A549 (cell line): ENCODE data around the gene PNPLA2. TPM values are rescaled to one million over a fixed set of nuclear protein-coding genes. Genes with fewer than 3 reads are reported as not detected.

Experiments used
- ATAC-seq, 2 experiments: fragments of 200-7000 bp in 1 of 2; fragments of >200 bp in 1 of 2; cut with Nextera tagmentation in 1 of 2; cut with Tn5 transposase in 1 of 2; 3 replicates each; pipeline versions ENCODE4 v1.8.0 to v1.9.1; 2018 to 2020; ENCODE audit warnings: mild to moderate bottlenecking in 1 of 2, moderate library complexity in 1 of 2
- CTCF ChIA-PET: fragments of 300-600 bp; sonication (Branson Sonifier 250); formaldehyde crosslinking; extraction: SDS; loops from one replicate; lab custom pipeline; 2021; ENCODE audit warnings: antibody characterized with exemption, inconsistent platforms; lab: Yijun Ruan, JAX
- POLR2A ChIA-PET: fragments of 350-600 bp; formaldehyde crosslinking; extraction: SDS; loops from one replicate; lab custom pipeline; 2021; ENCODE audit warnings: antibody characterized with exemption, inconsistent platforms; lab: Yijun Ruan, JAX
- DNase-seq, 2 experiments: peaks; one replicate each; pipeline versions ENCODE4 v3.0.0 to v3.0.0-alpha.2; 2011 to 2016; ENCODE audit warnings: low read depth in 1 of 2, low spot score in 1 of 2
- FAIRE-seq: peaks from 2 replicates; lab custom pipeline; 2011; peaks lifted over from hg19 to GRCh38; lab: Jason Lieb, UNC
- H3K27ac ChIP-seq, 2 experiments: fragments of >200 bp; sonication (Bioruptor Twin); formaldehyde crosslinking; 3 replicates each; pipeline ENCODE4 v1.5.1; 2016 to 2017
- H3K4me1 ChIP-seq: fragments of >200 bp; sonication (Bioruptor Twin); formaldehyde crosslinking; 3 replicates; pipeline ENCODE4 v1.6.1; 2016
- H3K4me2 ChIP-seq: fragments of >200 bp; sonication (Bioruptor Twin); formaldehyde crosslinking; 3 replicates; pipeline ENCODE4 v1.6.1; 2016
- H3K4me3 ChIP-seq: fragments of >200 bp; sonication (Bioruptor Twin); formaldehyde crosslinking; 3 replicates; pipeline ENCODE4 v1.5.1; 2016
- H3K9me3 ChIP-seq: fragments of >200 bp; sonication (Bioruptor Twin); formaldehyde crosslinking; 3 replicates; pipeline ENCODE4 v1.6.1; 2016
- CHD2 ChIP-seq: fragments of 150-350 bp; IDR thresholded peaks from 2 replicates; pipeline ENCODE4 v1.6.1; 2014; ENCODE audit warnings: low read length; ENCODE audit not compliant: partially characterized antibody
- CHD4 ChIP-seq: fragments of 200-600 bp; sonication (generic); IDR thresholded peaks from 2 replicates; pipeline ENCODE4 v1.6.1; 2016; ENCODE audit warnings: antibody characterized with exemption, mild to moderate bottlenecking, borderline replicate concordance
- EHF ChIP-seq: fragments of 250-450 bp; sonication (Bioruptor Pico); IDR thresholded peaks from 2 replicates; pipeline ENCODE4 v1.5.0; 2020; ENCODE audit warnings: mild to moderate bottlenecking
- EP300 ChIP-seq, 2 experiments: fragments of >200 bp; sonication (Bioruptor Twin); formaldehyde crosslinking; IDR thresholded peaks; 2 replicates in 1 of 2; 3 replicates in 1 of 2; pipeline ENCODE4 v1.6.1; 2016 to 2017
- FOSL2 ChIP-seq, 2 experiments: fragments of 450-650 bp in 1 of 2; fragments of >200 bp in 1 of 2; sonication (Bioruptor Twin) in 1 of 2; formaldehyde crosslinking; IDR thresholded peaks; 2 replicates each; pipeline versions ENCODE4 v1.5.0 to v1.6.1; 2016 to 2020; ENCODE audit warnings: mild to moderate bottlenecking in 1 of 2, moderate library complexity in 1 of 2
- HDAC2 ChIP-seq: fragments of 200-600 bp; sonication (generic); IDR thresholded peaks from 2 replicates; pipeline ENCODE4 v1.6.1; 2016
- HEYL ChIP-seq: fragments of 250-450 bp; sonication (Bioruptor Pico); IDR thresholded peaks from 2 replicates; pipeline ENCODE4 v1.8.0; 2021; ENCODE audit warnings: mild to moderate bottlenecking, moderate library complexity
- HOXB13 ChIP-seq: fragments of 250-450 bp; sonication (Bioruptor Pico); IDR thresholded peaks from 2 replicates; pipeline ENCODE4 v1.5.0; 2020; ENCODE audit warnings: low read depth, mild to moderate bottlenecking, moderate library complexity
- PHF8 ChIP-seq: fragments of 200-600 bp; sonication (generic); IDR thresholded peaks from 2 replicates; pipeline ENCODE4 v1.6.1; 2016; ENCODE audit warnings: low read depth, mild to moderate bottlenecking, antibody characterized with exemption, moderate library complexity, borderline replicate concordance
- POLR2A ChIP-seq: IDR thresholded peaks from 2 replicates; pipeline ENCODE4 v1.6.1; 2012; ENCODE audit warnings: mild to moderate bottlenecking, low read length
- POLR2AphosphoS2 ChIP-seq: conservative IDR thresholded peaks from 2 replicates; pipeline ENCODE4 v1.6.1; 2012; ENCODE audit warnings: low read length, improper control_type of control experiment, inconsistent platforms
- RARB ChIP-seq: fragments of 250-450 bp; sonication (Bioruptor Pico); IDR thresholded peaks from 2 replicates; pipeline ENCODE4 v1.8.0; 2021; ENCODE audit warnings: mild to moderate bottlenecking, moderate library complexity
- RCOR1 ChIP-seq: fragments of 150-350 bp; IDR thresholded peaks from 2 replicates; pipeline ENCODE4 v1.6.1; 2014; ENCODE audit warnings: antibody characterized with exemption, low read length, low read depth
- SMC3 ChIP-seq: fragments of >200 bp; sonication (Bioruptor Twin); formaldehyde crosslinking; IDR thresholded peaks from 3 replicates; pipeline ENCODE4 v1.6.1; 2018; ENCODE audit warnings: inconsistent platforms
- ZSCAN20 ChIP-seq: fragments of 250-450 bp; sonication (Bioruptor Pico); IDR thresholded peaks from 2 replicates; pipeline ENCODE4 v1.8.0; 2022; ENCODE audit warnings: mild to moderate bottlenecking, moderate library complexity
- WGBS: methylation state at CpG from one replicate; pipeline ENCODE4 v1.1.6; 2017; ENCODE audit errors: missing lambda C conversion rate; 5-methylcytosine and 5-hydroxymethylcytosine counted together
- polyA plus RNA-seq, 4 experiments: library from polyadenylated mRNA; depleted of rRNA in 3 of 4; stranded (reverse); fragments of >200 nt; fragmentation: RNase III in 1 of 4; extraction: RNeasy Plus Mini Kit Qiagen cat#74134 plus additional on column Dnase treatment in 1 of 4; gene quantifications; 2 replicates in 3 of 4; 3 replicates in 1 of 4; pipeline ENCODE4 v1.2.3, GENCODE V29; 2011 to 2017
- TF ChIP-seq, protein P1 (sequence below): IDR thresholded peaks from 2 replicates; pipeline ENCODE4 v1.6.1; 2012
- TF ChIP-seq, protein P2 (sequence below): IDR thresholded peaks from 2 replicates; pipeline ENCODE4 v1.6.1; 2012; ENCODE audit warnings: low read depth, borderline replicate concordance

Gene PNPLA2
- polyA plus RNA-seq, 2 of the 4 experiments (the other 2 are of a cell fraction) = 13.2 to 25.4 TPM

DNA sequence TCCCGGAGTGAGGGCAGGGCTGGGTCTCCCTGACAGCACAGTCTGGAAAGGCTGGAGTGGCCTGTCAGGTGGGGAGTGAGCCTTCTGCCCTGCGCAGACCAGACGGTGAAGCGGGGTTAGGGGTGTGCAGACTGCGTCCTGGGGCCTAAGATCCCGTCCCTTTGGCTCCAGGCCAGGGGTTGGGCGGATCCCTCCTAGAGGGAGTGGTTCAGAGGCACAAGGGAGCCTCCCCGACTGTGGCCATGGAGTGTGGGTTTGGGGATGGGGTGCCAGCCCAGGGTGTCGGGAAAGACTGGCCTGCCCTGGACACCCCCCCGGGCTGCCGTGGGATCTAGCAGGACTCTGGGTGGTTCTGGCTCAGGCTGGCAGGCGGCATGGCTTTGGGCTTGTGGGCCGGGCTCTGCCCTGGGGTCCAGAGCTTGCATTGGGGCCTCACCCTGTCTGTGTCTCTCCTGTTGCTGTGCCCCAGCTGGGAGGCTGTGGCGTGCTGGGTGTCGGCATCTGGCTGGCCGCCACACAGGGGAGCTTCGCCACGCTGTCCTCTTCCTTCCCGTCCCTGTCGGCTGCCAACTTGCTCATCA is 43.5 kb downstream of the PNPLA2 start:
- ATAC-seq = peak in 1 of 2 experiments; percentile 5; a peak in 3 of 6 replicates

DNA sequence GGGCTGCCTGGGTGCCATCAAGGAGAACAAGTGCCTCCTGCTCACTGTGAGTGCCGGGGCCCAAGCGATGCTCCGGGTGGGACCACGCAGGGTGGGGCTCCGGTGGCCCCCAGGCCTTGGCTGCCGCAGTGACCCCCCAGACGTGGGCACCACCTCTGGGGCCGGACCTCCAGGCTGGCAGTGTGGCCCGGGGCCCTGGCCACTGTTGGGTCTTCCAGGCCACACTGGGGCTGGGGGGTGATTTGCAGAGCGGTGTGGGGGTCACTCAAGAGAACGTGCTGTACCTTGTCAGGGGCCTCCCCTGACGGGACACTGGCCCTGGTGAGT is 43.9 kb downstream of the PNPLA2 start:
- no peak for TF ChIP-seq EHF
- TF ChIP-seq FOSL2 (IDR thresholded peaks at IDR 0.05) = no peak
- no peak for TF ChIP-seq FOSL2 (CRISPR knock-in tag; IDR thresholded peaks at IDR 0.05)
- TF ChIP-seq CHD4 = no peak
- no peak for TF ChIP-seq CHD2
- TF ChIP-seq ZSCAN20 (CRISPR knock-in tag) = no peak
- TF ChIP-seq POLR2A = no peak
- TF ChIP-seq HOXB13 (CRISPR knock-in tag) = no peak
- TF ChIP-seq HEYL = no peak
- TF ChIP-seq RARB (CRISPR knock-in tag) = no peak
- Histone ChIP-seq H3K4me2 (no peak overlapping the region), H3K9me3 (no peaks in the 10 kb centered on the region), H3K4me1 (peaks cover 63% of the 10 kb centered on the region), H3K27ac (no peak overlapping the region), H3K4me3 (no peak overlapping the region)
- ChIA-PET CTCF (interaction anchor here (3.7 kb wide), 1 partner anchor 14 kb away, joined by 34 read pairs; no protein-coding TSS in a partner anchor), POLR2A (no interaction called here)
- ATAC-seq = no peak
- DNase-seq = no peak
- FAIRE-seq = no peak
- WGBS = 90% methylated on average over 3 of the region's 12 CpGs

More for the DNA sequence above, 43.5 kb downstream of the PNPLA2 start:
- Histone ChIP-seq H3K27ac (peak overlapping the region in 1 of 2 experiments; percentile 2; a peak in 1 of 6 replicates), H3K9me3 (no peaks in the 10 kb centered on the region), H3K4me3 (no peak overlapping the region), H3K4me1 (peaks cover 63% of the 10 kb centered on the region), H3K4me2 (0 out of 3 replicates have a peak overlapping the region, but pooled peaks have one; percentile 4)
- FAIRE-seq (no peak), DNase-seq (no peak)
- WGBS = 78% methylated on average over 15 of the region's 20 CpGs
- TF ChIP-seq RCOR1 (no peak), EHF (no peak), POLR2AphosphoS2 (peak; percentile 76; the same call in 1 of the 2 replicates)
- TF ChIP-seq, protein P1, sequence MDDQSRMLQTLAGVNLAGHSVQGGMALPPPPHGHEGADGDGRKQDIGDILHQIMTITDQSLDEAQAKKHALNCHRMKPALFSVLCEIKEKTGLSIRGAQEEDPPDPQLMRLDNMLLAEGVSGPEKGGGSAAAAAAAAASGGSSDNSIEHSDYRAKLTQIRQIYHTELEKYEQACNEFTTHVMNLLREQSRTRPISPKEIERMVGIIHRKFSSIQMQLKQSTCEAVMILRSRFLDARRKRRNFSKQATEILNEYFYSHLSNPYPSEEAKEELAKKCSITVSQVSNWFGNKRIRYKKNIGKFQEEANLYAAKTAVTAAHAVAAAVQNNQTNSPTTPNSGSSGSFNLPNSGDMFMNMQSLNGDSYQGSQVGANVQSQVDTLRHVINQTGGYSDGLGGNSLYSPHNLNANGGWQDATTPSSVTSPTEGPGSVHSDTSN = 0 out of 2 replicates have a peak, but pooled peaks have one; percentile 11
- ChIA-PET CTCF (interaction anchor here (1.0 to 9.0 kb wide), 3 partner anchors 14 to 189 kb away, joined by 3 to 34 read pairs (median 32); no protein-coding TSS in a partner anchor), POLR2A (no interaction called here)

DNA sequence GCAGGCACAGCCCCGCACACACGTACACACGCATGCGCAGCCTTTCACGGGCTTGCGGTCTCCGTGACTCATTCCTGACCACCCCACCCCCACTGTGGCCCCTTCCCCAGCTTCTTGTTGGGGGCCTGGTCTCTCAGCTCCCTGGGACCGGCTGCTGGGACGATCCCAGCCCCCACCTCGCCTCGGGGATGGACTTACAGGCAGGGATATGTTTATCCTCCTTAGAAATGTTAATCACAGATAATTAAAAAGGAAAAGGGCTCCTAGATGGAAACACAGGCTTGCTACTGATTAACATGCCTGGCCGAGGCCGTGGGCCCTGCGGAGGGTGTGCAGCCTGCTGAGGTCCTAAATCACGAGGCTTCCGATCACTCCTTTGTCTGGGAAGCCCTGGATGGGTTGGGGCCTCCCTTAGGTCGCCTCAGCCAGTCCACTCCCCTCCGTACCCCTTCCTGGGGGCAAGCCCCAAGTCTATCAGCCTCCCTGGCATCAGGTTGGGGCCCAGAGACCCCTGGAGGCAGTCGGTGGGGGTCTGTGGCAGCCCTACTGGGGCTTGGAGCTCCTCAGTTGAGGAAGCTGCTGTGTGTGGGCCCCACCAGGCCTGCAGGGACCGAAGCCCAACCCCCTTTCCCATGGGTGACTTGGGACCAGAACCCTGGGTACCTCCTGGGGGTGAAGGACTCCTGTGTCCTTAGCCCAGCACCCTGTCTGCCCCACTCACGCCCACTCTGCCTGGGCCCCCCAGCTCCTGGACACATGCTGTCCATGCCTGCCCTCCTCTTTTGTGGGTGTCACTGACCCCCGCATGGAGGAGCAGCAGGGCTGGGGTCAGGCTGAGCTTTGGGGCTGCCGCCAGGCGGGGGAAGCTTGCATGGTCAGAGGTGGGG is 44.6 kb downstream of the PNPLA2 start:
- Histone ChIP-seq H3K4me3 (no peak overlapping the region), H3K4me2 (no peak overlapping the region), H3K9me3 (no peaks in the 10 kb centered on the region), H3K4me1 (peaks cover 63% of the 10 kb centered on the region), H3K27ac (0 out of 6 replicates have a peak overlapping the region, but pooled peaks of 1 of the 2 experiments have one; percentile 17)
- ATAC-seq (0 out of 6 replicates have a peak, but pooled peaks of 1 of the 2 experiments have one; percentile 0), FAIRE-seq (no peak), DNase-seq (no peak)
- no peak for TF ChIP-seq POLR2AphosphoS2
- TF ChIP-seq SMC3 = no peak
- no peak for TF ChIP-seq PHF8
- TF ChIP-seq, protein P2, sequence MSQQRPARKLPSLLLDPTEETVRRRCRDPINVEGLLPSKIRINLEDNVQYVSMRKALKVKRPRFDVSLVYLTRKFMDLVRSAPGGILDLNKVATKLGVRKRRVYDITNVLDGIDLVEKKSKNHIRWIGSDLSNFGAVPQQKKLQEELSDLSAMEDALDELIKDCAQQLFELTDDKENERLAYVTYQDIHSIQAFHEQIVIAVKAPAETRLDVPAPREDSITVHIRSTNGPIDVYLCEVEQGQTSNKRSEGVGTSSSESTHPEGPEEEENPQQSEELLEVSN = no peak
- TF ChIP-seq HDAC2 = no peak
- TF ChIP-seq EP300 (IDR thresholded peaks at IDR 0.05) = no peak
- TF ChIP-seq CHD2 = no peak
- WGBS = 75% methylated on average over 17 of the region's 24 CpGs
- POLR2A ChIA-PET = no interaction called here
- CTCF ChIA-PET = interaction anchor here (0.8 to 3.7 kb wide), 2 partner anchors 11 to 15 kb away, joined by 4 to 34 read pairs; no protein-coding TSS in a partner anchor
